Esophagus squamous epithelium (tissue), 5 donors: ENCODE data around the gene CCDC122. TPM values are rescaled to one million over a fixed set of nuclear protein-coding genes. Genes with fewer than 3 reads are reported as not detected.

Experiments
- DNase-seq: peaks from one replicate; lab custom pipeline; 2025; lab: John Stamatoyannopoulos, UW
- H3K27ac ChIP-seq, 4 donors: fragments of 200-600 bp; sonication (generic); one replicate each; pipeline ENCODE4 v1.5.1; 2016 to 2019; ENCODE audit warnings: mild to moderate bottlenecking in 1 of 4
- H3K27me3 ChIP-seq, 4 donors: fragments of 200-600 bp; sonication (generic); 1 replicate in 3 of 4; 2 replicates in 1 of 4; pipeline versions ENCODE4 v1.5.1 to v1.6.0; 2017 to 2021; ENCODE audit warnings: antibody characterized with exemption in 1 of 4
- H3K36me3 ChIP-seq, 3 donors: fragments of 200-600 bp; sonication (generic); one replicate each; pipeline ENCODE4 v1.5.1; 2016 to 2019
- H3K4me1 ChIP-seq, 3 donors: fragments of 200-600 bp; sonication (generic); one replicate each; pipeline ENCODE4 v1.5.1; 2017 to 2019
- H3K4me3 ChIP-seq, 4 donors: fragments of 200-600 bp; sonication (generic); 1 replicate in 3 of 4; 2 replicates in 1 of 4; pipeline ENCODE4 v1.5.1; 2016 to 2019; ENCODE audit warnings: mild to moderate bottlenecking in 2 of 4, moderate library complexity in 1 of 4
- H3K9me3 ChIP-seq, 3 donors: fragments of 200-600 bp; sonication (generic); one replicate each; pipeline ENCODE4 v1.5.1; 2016 to 2019
- CTCF ChIP-seq, 6 experiments: fragments of 450-650 bp in 4 of 6; fragments of 200-600 bp in 2 of 6; sonication (generic) in 2 of 6; IDR thresholded peaks; one replicate each; pipeline ENCODE4 v1.5.1; 2016 to 2019; ENCODE audit warnings: antibody characterized with exemption in 6 of 6, mild to moderate bottlenecking in 4 of 6, moderate library complexity in 4 of 6
- POLR2A ChIP-seq, 4 donors: fragments of 450-650 bp; IDR thresholded peaks; one replicate each; pipeline ENCODE4 v1.6.1; 2017; ENCODE audit warnings: antibody characterized with exemption in 4 of 4, mild to moderate bottlenecking in 4 of 4, moderate library complexity in 3 of 4
- WGBS, 2 donors: methylation state at CpG; one replicate each; pipeline ENCODE4 v1.1.5; 2018; 5-methylcytosine and 5-hydroxymethylcytosine counted together
- intact Hi-C: fragments of 100-400 bp; cut with DNase I; formaldehyde crosslinking; loops from one replicate; pipeline ENCODE4 v1.15.0; 2022
- total RNA-seq, 4 donors: library from RNA; depleted of rRNA; stranded (reverse); fragments of >200 nt; gene quantifications; one replicate each; pipeline ENCODE4 v1.1.0, GENCODE V29; 2016
- donor health status: DM: yes; HTN: yes; CAD: no.

CCDC122 gene
- total RNA-seq: 10 to 100 TPM in 1 of 4 donors, 1 to 10 TPM in 2, under 1 TPM in 1; 0.87 to 16.8 (median 2.1) TPM

GRCh38 chr13:43878892-43879754 is at the start of gene CCDC122:
Gene CCDC122, minus strand, starts transcription at chr13:43879740. Its CDS starts 10,364 bp downstream, at chr13:43869376.
- peak within 1 kb of the TSS; percentile 85 to 97 (median 88) for H3K4me3 ChIP-seq
- H3K36me3 ChIP-seq: peaks cover 0 to 5% (median 0%) of the 10 kb centered on the region in 3 donors
- peak; percentile 47 for DNase-seq
- H3K4me1 ChIP-seq: peaks cover 4 to 36% (median 8%) of the 10 kb centered on the region in 3 donors
- peak in 2 of 4 donors; percentile 80 to 88 for TF ChIP-seq POLR2A (IDR thresholded peaks at IDR 0.05)
- peak in 1 of 6 experiments; percentile 12 for TF ChIP-seq CTCF (IDR thresholded peaks at IDR 0.05)
- 0 to 2% methylated on average over 4 to 16 of the region's 78 CpGs for WGBS, 2 donors
- intact Hi-C loops: no loop called here
- H3K27ac ChIP-seq: peak within 1 kb of the TSS; percentile 95 to 99 (median 97)
- H3K9me3 ChIP-seq: no peaks in the 10 kb centered on the region
- H3K27me3 ChIP-seq: no peaks in the 10 kb centered on the region

- H3K36me3 ChIP-seq: no peaks in the 10 kb centered on the region
- H3K4me1 ChIP-seq: no peaks in the 10 kb centered on the region
- 71 to 86% methylated on average over 5 of the region's 5 CpGs for WGBS, 2 donors
- intact Hi-C loops: no loop called here
- H3K4me3 ChIP-seq: no peak overlapping the region
- peaks cover 0 to 7% (median 0%) of the 10 kb centered on the region in 4 donors for H3K27me3 ChIP-seq
- no peak overlapping the region for H3K27ac ChIP-seq
- TF ChIP-seq POLR2A (IDR thresholded peaks at IDR 0.05): no peak
- no peaks in the 10 kb centered on the region for H3K9me3 ChIP-seq
- no peak for DNase-seq
Observed at GRCh38 chr13:43924549-43925245, 45.2 kb upstream of the CCDC122 start.

GRCh38 chr13:43920965-43921674 is 41.6 kb upstream of the CCDC122 start:
- peaks cover 0 to 7% (median 0%) of the 10 kb centered on the region in 4 donors for H3K27me3 ChIP-seq
- H3K36me3 ChIP-seq: no peaks in the 10 kb centered on the region
- no peak overlapping the region for H3K27ac ChIP-seq
- no peak for TF ChIP-seq POLR2A (IDR thresholded peaks at IDR 0.05)
- no peak for TF ChIP-seq CTCF (IDR thresholded peaks at IDR 0.05)
- H3K4me3 ChIP-seq: no peak overlapping the region
- DNase-seq: no peak
- WGBS, 2 donors: 90 to 91% methylated on average over 1 of the region's 1 CpG
- peaks cover 0 to 4% (median 0%) of the 10 kb centered on the region in 3 donors for H3K4me1 ChIP-seq
- intact Hi-C loops: no loop called here
- H3K9me3 ChIP-seq: no peaks in the 10 kb centered on the region

GRCh38 chr13:43918636-43919035 is 39.1 kb upstream of the CCDC122 start:
- no peak overlapping the region for H3K27ac ChIP-seq
- no peak for DNase-seq
- intact Hi-C loops: no loop called here
- TF ChIP-seq CTCF (IDR thresholded peaks at IDR 0.05) (no peak), POLR2A (IDR thresholded peaks at IDR 0.05) (no peak)
- no peaks in the 10 kb centered on the region for H3K9me3 ChIP-seq
- peaks cover 0 to 7% (median 0%) of the 10 kb centered on the region in 4 donors for H3K27me3 ChIP-seq
- peaks cover 0 to 4% (median 0%) of the 10 kb centered on the region in 3 donors for H3K4me1 ChIP-seq
- no peak overlapping the region for H3K4me3 ChIP-seq
- 26 to 45% methylated on average over 5 of the region's 5 CpGs for WGBS, 2 donors
- H3K36me3 ChIP-seq: no peaks in the 10 kb centered on the region

GRCh38 chr13:43916828-43917227 is 37.3 kb upstream of the CCDC122 start:
- intact Hi-C loops: no loop called here
- DNase-seq: no peak
- peaks cover 0 to 4% (median 0%) of the 10 kb centered on the region in 3 donors for H3K4me1 ChIP-seq
- no peaks in the 10 kb centered on the region for H3K36me3 ChIP-seq
- no peaks in the 10 kb centered on the region for H3K27me3 ChIP-seq
- H3K4me3 ChIP-seq: no peak overlapping the region
- 7 to 35% methylated on average over 2 of the region's 2 CpGs for WGBS, 2 donors
- H3K27ac ChIP-seq: no peak overlapping the region
- no peak for TF ChIP-seq CTCF (IDR thresholded peaks at IDR 0.05)
- no peaks in the 10 kb centered on the region for H3K9me3 ChIP-seq
